BE2C (cell line): ENCODE results near the gene LRRC8E.
"Not testable (repeated sequence)": the region's sequence is repeated elsewhere in the genome, so short reads cannot be mapped to it uniquely, and the experiment has no call there.

Experiments
- DNase-seq: peaks from one replicate; pipeline ENCODE4 v3.0.0-alpha.2; 2020
- H3K27me3 ChIP-seq: fragments of 250-450 bp; sonication (Bioruptor Pico); 2 replicates; pipeline ENCODE4 v1.5.1; 2020; ENCODE audit warnings: mild to moderate bottlenecking
- H3K36me3 ChIP-seq: fragments of 250-450 bp; sonication (Bioruptor Pico); 2 replicates; pipeline ENCODE4 v1.5.1; 2020; ENCODE audit warnings: mild to moderate bottlenecking
- H3K4me1 ChIP-seq: fragments of 250-450 bp; sonication (Bioruptor Pico); 2 replicates; pipeline ENCODE4 v1.5.1; 2020
- H3K4me3 ChIP-seq: 2 replicates; pipeline ENCODE4 v1.5.1; 2011; ENCODE audit warnings: low read depth, low read length
- H3K9me3 ChIP-seq: fragments of 250-450 bp; sonication (Bioruptor Pico); 2 replicates; pipeline ENCODE4 v1.5.1; 2020
- CTCF ChIP-seq: IDR thresholded peaks from 2 replicates; pipeline ENCODE4 v1.5.1; 2012; ENCODE audit warnings: mild to moderate bottlenecking, low read depth, low read length

The LRRC8E gene

GRCh38 chr19:7857727-7858108, 30.6 kb upstream of the LRRC8E start:
- H3K36me3 ChIP-seq = no peaks in the 10 kb centered on the region
- DNase-seq = no peak
- no peaks in the 10 kb centered on the region for H3K9me3 ChIP-seq
- no peak overlapping the region for H3K4me3 ChIP-seq
- no peak for TF ChIP-seq CTCF
- H3K27me3 ChIP-seq = no peaks in the 10 kb centered on the region; the same call in 1 of the 2 replicates
- H3K4me1 ChIP-seq = peaks cover 7% of the 10 kb centered on the region; the same call in 1 of the 2 replicates

GRCh38 chr19:7858109-7858770, 30.1 kb upstream of the LRRC8E start:
- H3K4me3 ChIP-seq = no peak overlapping the region
- peaks cover 7% of the 10 kb centered on the region; the same call in 1 of the 2 replicates for H3K4me1 ChIP-seq
- TF ChIP-seq CTCF = no peak
- no peak for DNase-seq
- no peaks in the 10 kb centered on the region; the same call in 1 of the 2 replicates for H3K27me3 ChIP-seq
- no peaks in the 10 kb centered on the region for H3K9me3 ChIP-seq
- no peaks in the 10 kb centered on the region for H3K36me3 ChIP-seq

- not testable (repeated sequence) for H3K4me3 ChIP-seq, H3K36me3 ChIP-seq, DNase-seq, H3K4me1 ChIP-seq, H3K27me3 ChIP-seq, H3K9me3 ChIP-seq
These were observed 29.2 kb upstream of the LRRC8E start for GRCh38 chr19:7859087-7859486.

- no peak for TF ChIP-seq CTCF
- Histone ChIP-seq H3K4me3 (no peak overlapping the region), H3K4me1 (peaks cover 7% of the 10 kb centered on the region; the same call in 1 of the 2 replicates), H3K9me3 (no peaks in the 10 kb centered on the region), H3K36me3 (no peaks in the 10 kb centered on the region), H3K27me3 (no peaks in the 10 kb centered on the region; the same call in 1 of the 2 replicates)
- DNase-seq = no peak
These were observed 28.2 kb upstream of the LRRC8E start for GRCh38 chr19:7859831-7860713.

- H3K9me3 ChIP-seq = no peaks in the 10 kb centered on the region
These were observed 27.3 kb upstream of the LRRC8E start for GRCh38 chr19:7860714-7861618.

More at GRCh38 chr19:7860714-7861618, 27.3 kb upstream of the LRRC8E start:
- Histone ChIP-seq H3K4me1 (peaks cover 7% of the 10 kb centered on the region; the same call in 1 of the 2 replicates), H3K27me3 (no peaks in the 10 kb centered on the region; the same call in 1 of the 2 replicates), H3K4me3 (no peak overlapping the region), H3K36me3 (no peaks in the 10 kb centered on the region)
- no peak for TF ChIP-seq CTCF
- no peak for DNase-seq
